Type B pancreatic cell (in vitro differentiated cells): Measurements from ENCODE around the gene GSS. TPM values are rescaled to one million over a fixed set of nuclear protein-coding genes. Genes with fewer than 3 reads are reported as not detected.

ENCODE experiments used
- DNase-seq: peaks from one replicate; pipeline ENCODE4 v3.0.0; 2021; ENCODE audit warnings: mixed read lengths; ENCODE audit not compliant: unreplicated experiment; ENCODE audit errors: extremely low spot score
- H3K27ac Mint-ChIP-seq: 2 replicates; pipeline ENCODE4 v1.8.0; 2021; ENCODE audit warnings: mild to moderate bottlenecking, mixed read lengths
- H3K27me3 Mint-ChIP-seq: 2 replicates; pipeline ENCODE4 v1.8.0; 2021; ENCODE audit warnings: mixed read lengths
- H3K36me3 Mint-ChIP-seq: 2 replicates; pipeline ENCODE4 v1.8.0; 2021; ENCODE audit warnings: mixed read lengths
- H3K4me1 Mint-ChIP-seq: one replicate; pipeline ENCODE4 v1.8.0; 2021; ENCODE audit warnings: mixed read lengths; ENCODE audit not compliant: unreplicated experiment
- H3K4me3 Mint-ChIP-seq: 2 replicates; pipeline ENCODE4 v1.8.0; 2021; ENCODE audit warnings: mild to moderate bottlenecking, mixed read lengths
- H3K9me3 Mint-ChIP-seq: 2 replicates; pipeline ENCODE4 v1.8.0; 2021; ENCODE audit warnings: mixed read lengths
- total RNA-seq: library from RNA; stranded (reverse); gene quantifications from 2 replicates; pipeline ENCODE4 v1.2.1, GENCODE V29; 2021; ENCODE audit warnings: low replicate concordance
- TF ChIP-seq, protein P1 (sequence below): fragments of 200-600 bp; sonication (generic); conservative IDR thresholded peaks from 2 replicates; pipeline ENCODE4 v1.5.0; 2021; ENCODE audit warnings: antibody characterized with exemption, mild to moderate bottlenecking

Gene GSS
- total RNA-seq, 1 donor from 2014 or later, result 66.4 TPM

DNA sequence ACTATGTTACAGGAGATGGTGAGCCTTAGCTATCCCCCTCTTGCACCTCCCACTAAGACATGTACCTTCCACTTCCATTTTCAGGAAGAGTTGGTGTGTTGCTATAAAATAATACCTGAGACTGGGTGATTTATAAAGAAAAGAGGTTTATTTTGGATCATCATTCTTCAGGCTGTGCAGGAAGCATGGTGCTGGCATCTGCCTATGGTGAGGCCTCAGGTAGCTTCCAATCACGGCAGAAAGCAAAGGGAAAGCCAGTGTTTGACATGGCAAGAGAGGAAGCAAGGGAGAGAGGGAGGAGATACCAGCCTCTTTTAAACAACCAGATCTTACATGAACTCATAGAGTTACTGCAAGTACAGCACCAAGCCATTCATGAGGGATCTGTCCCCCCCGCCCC lies 32.2 kb downstream of the GSS start:
- TF ChIP-seq, protein P1, sequence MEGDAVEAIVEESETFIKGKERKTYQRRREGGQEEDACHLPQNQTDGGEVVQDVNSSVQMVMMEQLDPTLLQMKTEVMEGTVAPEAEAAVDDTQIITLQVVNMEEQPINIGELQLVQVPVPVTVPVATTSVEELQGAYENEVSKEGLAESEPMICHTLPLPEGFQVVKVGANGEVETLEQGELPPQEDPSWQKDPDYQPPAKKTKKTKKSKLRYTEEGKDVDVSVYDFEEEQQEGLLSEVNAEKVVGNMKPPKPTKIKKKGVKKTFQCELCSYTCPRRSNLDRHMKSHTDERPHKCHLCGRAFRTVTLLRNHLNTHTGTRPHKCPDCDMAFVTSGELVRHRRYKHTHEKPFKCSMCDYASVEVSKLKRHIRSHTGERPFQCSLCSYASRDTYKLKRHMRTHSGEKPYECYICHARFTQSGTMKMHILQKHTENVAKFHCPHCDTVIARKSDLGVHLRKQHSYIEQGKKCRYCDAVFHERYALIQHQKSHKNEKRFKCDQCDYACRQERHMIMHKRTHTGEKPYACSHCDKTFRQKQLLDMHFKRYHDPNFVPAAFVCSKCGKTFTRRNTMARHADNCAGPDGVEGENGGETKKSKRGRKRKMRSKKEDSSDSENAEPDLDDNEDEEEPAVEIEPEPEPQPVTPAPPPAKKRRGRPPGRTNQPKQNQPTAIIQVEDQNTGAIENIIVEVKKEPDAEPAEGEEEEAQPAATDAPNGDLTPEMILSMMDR, result no peak
- Mint-ChIP-seq H3K4me1 (peaks cover 4% of the 10 kb centered on the region), H3K36me3 (peaks cover 49% of the 10 kb centered on the region), H3K9me3 (no peaks in the 10 kb centered on the region), H3K27me3 (no peaks in the 10 kb centered on the region), H3K4me3 (no peak overlapping the region), H3K27ac (no peak overlapping the region)
- DNase-seq, result no peak

DNA sequence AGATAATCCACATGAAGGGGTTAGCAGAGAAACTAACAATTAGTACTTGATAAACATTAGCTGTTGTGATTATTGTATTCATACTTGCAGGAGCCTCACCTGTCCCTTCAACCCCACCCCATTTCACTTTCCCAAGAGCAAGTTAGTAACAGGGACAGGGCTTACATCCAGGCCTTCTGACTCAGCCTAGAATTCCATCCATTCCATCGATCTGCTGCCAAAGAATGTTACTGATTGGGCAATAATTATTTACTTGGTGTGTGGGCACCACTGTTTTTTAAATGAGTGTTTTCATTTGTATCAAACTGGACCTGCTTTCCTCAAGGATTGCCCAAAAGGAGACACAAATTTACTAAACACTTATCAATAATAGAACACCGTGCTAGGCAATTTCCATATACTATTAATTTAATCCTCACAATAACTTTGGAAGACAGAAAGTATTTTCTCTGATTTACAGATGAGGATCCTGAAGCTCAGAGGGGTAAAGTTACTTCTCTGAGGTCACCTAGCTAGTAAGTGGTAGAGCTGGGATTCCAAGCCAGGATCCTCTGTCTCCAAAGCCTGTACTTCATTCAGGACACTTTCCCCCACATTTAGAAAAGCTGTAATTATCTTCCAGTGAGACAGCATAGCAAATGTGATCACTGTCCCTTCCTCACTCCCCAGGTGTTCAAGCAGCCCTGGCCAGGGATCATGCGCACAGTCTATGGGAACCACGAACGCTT lies 32.8 kb downstream of the GSS start:
- TF ChIP-seq, protein P1, result no peak
- Mint-ChIP-seq H3K27me3 (no peaks in the 10 kb centered on the region), H3K36me3 (peaks cover 49% of the 10 kb centered on the region), H3K9me3 (no peaks in the 10 kb centered on the region), H3K4me1 (peaks cover 4% of the 10 kb centered on the region), H3K27ac (no peak overlapping the region), H3K4me3 (no peak overlapping the region)
- DNase-seq, result no peak

DNA sequence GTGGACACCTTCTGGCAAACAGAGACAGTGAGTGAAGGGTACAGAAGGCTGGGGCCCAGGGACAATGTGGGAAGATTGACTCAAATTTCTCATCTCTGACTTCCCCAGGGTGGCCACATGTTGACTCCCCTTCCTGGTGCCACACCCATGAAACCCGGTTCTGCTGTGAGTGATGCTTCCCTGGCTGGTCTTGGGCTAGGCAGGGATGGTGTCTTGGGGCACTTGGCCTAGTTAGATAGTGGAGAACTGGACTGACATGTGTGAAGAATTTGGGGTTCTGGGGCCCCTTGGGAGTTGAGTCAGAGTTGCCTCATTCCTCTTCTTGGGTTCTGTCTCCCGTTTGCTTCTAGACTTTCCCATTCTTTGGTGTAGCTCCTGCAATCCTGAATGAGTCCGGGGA lies 34.2 kb downstream of the GSS start:
- TF ChIP-seq, protein P1, result no peak
- Mint-ChIP-seq H3K9me3 (no peaks in the 10 kb centered on the region), H3K27ac (no peak overlapping the region), H3K36me3 (peaks cover 49% of the 10 kb centered on the region), H3K4me3 (no peak overlapping the region), H3K27me3 (no peaks in the 10 kb centered on the region), H3K4me1 (peaks cover 2% of the 10 kb centered on the region)
- DNase-seq, result no peak

DNA sequence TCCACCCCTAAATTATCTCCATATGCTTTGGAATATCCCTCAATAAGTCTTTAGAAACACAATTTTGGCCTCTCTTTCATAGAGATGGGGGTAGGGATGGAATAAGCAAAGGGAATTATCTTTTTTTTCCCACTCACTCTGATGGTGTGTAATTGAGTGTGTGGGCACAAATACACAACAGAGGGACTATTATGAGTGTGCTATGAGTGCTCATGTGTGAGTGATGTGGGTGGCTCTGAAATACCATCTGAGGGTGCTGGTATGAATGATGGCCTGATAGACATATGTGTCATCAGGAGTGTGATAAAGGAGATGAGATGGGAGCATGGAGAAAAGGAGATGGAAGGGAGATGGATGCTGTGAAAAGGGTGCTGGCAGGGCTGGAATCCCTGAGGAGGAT lies 35.6 kb downstream of the GSS start:
- no peaks in the 10 kb centered on the region for H3K9me3 Mint-ChIP-seq
- no peaks in the 10 kb centered on the region for H3K4me1 Mint-ChIP-seq
- no peak for DNase-seq
- no peaks in the 10 kb centered on the region for H3K27me3 Mint-ChIP-seq
- H3K4me3 Mint-ChIP-seq, result no peak overlapping the region
- peaks cover 35% of the 10 kb centered on the region for H3K36me3 Mint-ChIP-seq
- TF ChIP-seq, protein P1, result no peak
- no peak overlapping the region for H3K27ac Mint-ChIP-seq

DNA sequence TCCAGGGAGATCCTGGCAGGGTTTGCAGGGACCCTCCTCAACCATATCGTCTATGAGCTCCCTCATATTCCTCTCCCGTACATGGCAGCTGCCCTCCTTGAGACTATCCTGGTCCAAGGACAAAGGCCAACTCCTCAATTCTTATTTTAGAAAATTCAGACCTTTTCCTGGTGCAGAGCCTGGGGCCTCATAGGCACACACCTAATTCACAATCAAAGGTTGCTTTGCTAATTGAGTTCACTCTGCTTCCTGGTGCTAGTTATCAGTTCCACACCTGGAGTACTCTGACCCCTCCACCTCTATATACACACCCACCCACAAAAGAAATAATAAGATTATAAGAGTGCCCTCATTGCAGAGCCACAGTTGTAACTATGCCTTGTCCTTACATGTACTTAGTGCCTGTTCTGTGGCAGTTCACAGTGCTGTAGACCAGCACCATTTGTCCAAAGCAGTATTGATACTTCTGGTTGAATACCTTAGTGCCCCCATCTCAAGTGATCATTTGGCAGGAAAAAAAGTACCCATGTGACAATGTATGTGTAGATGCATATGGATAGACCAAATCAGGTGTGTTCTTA lies 38.7 kb downstream of the GSS start:
- Mint-ChIP-seq H3K4me1 (no peaks in the 10 kb centered on the region), H3K4me3 (no peak overlapping the region), H3K36me3 (peaks cover 39% of the 10 kb centered on the region), H3K9me3 (no peaks in the 10 kb centered on the region), H3K27ac (peak overlapping the region; percentile 11), H3K27me3 (no peaks in the 10 kb centered on the region)
- DNase-seq, result no peak
- TF ChIP-seq, protein P1, result no peak
